ENCODE data around the gene CMTM4.

Gene CMTM4

GRCh38 chr16:66717776-66718175 lies 21.2 kb upstream of the CMTM4 start:
- TF ChIP-seq CTCF (IDR thresholded peaks at IDR 0.05; ENCODE audit: borderline replicate concordance, control extremely low read depth, extremely low read depth, insufficient read depth, missing control alignments), result no peak
- in situ Hi-C loops (cut with MboI; ENCODE audit: low sequenced_read_pairs, unreplicated experiment), result no loop called here
- no peak for DNase-seq (ENCODE audit: low spot score)

- no peak for TF ChIP-seq CTCF (IDR thresholded peaks at IDR 0.05; ENCODE audit: borderline replicate concordance, control extremely low read depth, extremely low read depth, insufficient read depth, missing control alignments)
- in situ Hi-C loops (cut with MboI; ENCODE audit: low sequenced_read_pairs, unreplicated experiment), result no loop called here
Observed at GRCh38 chr16:66717112-66717675, 20.7 kb upstream of the CMTM4 start.

GRCh38 chr16:66714654-66715307 lies 18.2 kb upstream of the CMTM4 start:
- TF ChIP-seq CTCF (IDR thresholded peaks at IDR 0.05; ENCODE audit: borderline replicate concordance, control extremely low read depth, extremely low read depth, insufficient read depth, missing control alignments), result no peak
- in situ Hi-C loops (cut with MboI; ENCODE audit: low sequenced_read_pairs, unreplicated experiment), result no loop called here
- DNase-seq (ENCODE audit: low spot score), result no peak

More at GRCh38 chr16:66717112-66717675, 20.7 kb upstream of the CMTM4 start:
- DNase-seq (ENCODE audit: low spot score), result no peak

- no peak for TF ChIP-seq CTCF (IDR thresholded peaks at IDR 0.05; ENCODE audit: borderline replicate concordance, control extremely low read depth, extremely low read depth, insufficient read depth, missing control alignments)
- DNase-seq (ENCODE audit: low spot score), result no peak
- in situ Hi-C loops (cut with MboI; ENCODE audit: low sequenced_read_pairs, unreplicated experiment), result no loop called here
Observed at GRCh38 chr16:66714062-66714461, 17.5 kb upstream of the CMTM4 start.

- no peak for DNase-seq (ENCODE audit: low spot score)
- in situ Hi-C loops (cut with MboI; ENCODE audit: low sequenced_read_pairs, unreplicated experiment), result no loop called here
- TF ChIP-seq CTCF (IDR thresholded peaks at IDR 0.05; ENCODE audit: borderline replicate concordance, control extremely low read depth, extremely low read depth, insufficient read depth, missing control alignments), result no peak
Observed at GRCh38 chr16:66713076-66713475, 16.5 kb upstream of the CMTM4 start.

GRCh38 chr16:66712512-66712911 lies 16.0 kb upstream of the CMTM4 start:
- no peak for DNase-seq (ENCODE audit: low spot score)
- TF ChIP-seq CTCF (IDR thresholded peaks at IDR 0.05; ENCODE audit: borderline replicate concordance, control extremely low read depth, extremely low read depth, insufficient read depth, missing control alignments), result no peak
- in situ Hi-C loops (cut with MboI; ENCODE audit: low sequenced_read_pairs, unreplicated experiment), result no loop called here

All from GM13976 (cell line).